HG03103 (cell line): Measurements from ENCODE around the gene COMMD1.
"Not testable (repeated sequence)": the region's sequence is repeated elsewhere in the genome, so short reads cannot be mapped to it uniquely, and the experiment has no call there.

Experiments used
- ATAC-seq: cut with Tn5 transposase; IDR thresholded peaks from one replicate; pipeline ENCODE4 v1.9.1; 2021; ENCODE audit warnings: low read depth; ENCODE audit not compliant: unreplicated experiment

Gene COMMD1

GRCh38 chr2:62010632-62011256 is 105.3 kb downstream of the COMMD1 start:
- ATAC-seq = no peak

GRCh38 chr2:62013641-62014040 is 108.2 kb downstream of the COMMD1 start:
- ATAC-seq = no peak

GRCh38 chr2:62014102-62014501 is 108.6 kb downstream of the COMMD1 start:
- no peak for ATAC-seq

- ATAC-seq = no peak
These were observed 111.5 kb downstream of the COMMD1 start for GRCh38 chr2:62016957-62017356.

- no peak for ATAC-seq
These were observed 124.4 kb downstream of the COMMD1 start for GRCh38 chr2:62029910-62030309.

- ATAC-seq = no peak
These were observed 125.4 kb downstream of the COMMD1 start for GRCh38 chr2:62030902-62031301.

GRCh38 chr2:62032096-62032495 is 126.6 kb downstream of the COMMD1 start:
- no peak for ATAC-seq

GRCh38 chr2:62034715-62035114 is 129.2 kb downstream of the COMMD1 start:
- no peak for ATAC-seq

GRCh38 chr2:62036229-62036628 is 130.8 kb downstream of the COMMD1 start:
- no peak for ATAC-seq

- ATAC-seq = no peak
These were observed 131.3 kb downstream of the COMMD1 start for GRCh38 chr2:62036761-62037250.

- peak; percentile 97 for ATAC-seq
These were observed 133.7 kb downstream of the COMMD1 start for GRCh38 chr2:62038975-62039771.

- no peak for ATAC-seq
These were observed 135.5 kb downstream of the COMMD1 start for GRCh38 chr2:62040926-62041325.

- not testable (repeated sequence) for ATAC-seq
These were observed 136.4 kb downstream of the COMMD1 start for GRCh38 chr2:62041701-62042385.

- ATAC-seq = no peak
These were observed 136.9 kb downstream of the COMMD1 start for GRCh38 chr2:62042400-62042799.

- ATAC-seq = no peak
These were observed 137.5 kb downstream of the COMMD1 start for GRCh38 chr2:62042944-62043343.

- ATAC-seq = no peak
These were observed 139.6 kb downstream of the COMMD1 start for GRCh38 chr2:62045017-62045543.

- no peak for ATAC-seq
These were observed 140.7 kb downstream of the COMMD1 start for GRCh38 chr2:62046141-62046540.

- ATAC-seq = no peak
These were observed 145.1 kb downstream of the COMMD1 start for GRCh38 chr2:62050456-62051045.

GRCh38 chr2:62054029-62054791 is 148.7 kb downstream of the COMMD1 start:
- ATAC-seq = no peak

- no peak for ATAC-seq
These were observed 149.5 kb downstream of the COMMD1 start for GRCh38 chr2:62054916-62055450.
